Dedifferentiated amniotic fluid mesenchymal stem cell (primary cell): Measurements from ENCODE around the gene CRYGB.
"Not testable (repeated sequence)": the region's sequence is repeated elsewhere in the genome, so short reads cannot be mapped to it uniquely, and the experiment has no call there.

Experiments used
- DNase-seq: peaks from one replicate; pipeline ENCODE4 v3.0.0-alpha.2; 2016; ENCODE audit errors: extremely low spot score

The CRYGB gene

GRCh38 chr2:208117390-208117789 lies 28.6 kb downstream of the CRYGB start:
- not testable (repeated sequence) for DNase-seq

- no peak for DNase-seq
These were observed 33.0 kb downstream of the CRYGB start for GRCh38 chr2:208112969-208113368.

GRCh38 chr2:208112273-208112745 lies 33.6 kb downstream of the CRYGB start:
- not testable (repeated sequence) for DNase-seq

GRCh38 chr2:208103616-208104015 lies 42.3 kb downstream of the CRYGB start:
- DNase-seq: no peak

- peak; percentile 33 for DNase-seq
These were observed 44.0 kb downstream of the CRYGB start for GRCh38 chr2:208101716-208102631.

GRCh38 chr2:208099682-208100470 lies 46.1 kb downstream of the CRYGB start:
- DNase-seq: no peak

GRCh38 chr2:208098701-208099100 lies 47.3 kb downstream of the CRYGB start:
- not testable (repeated sequence) for DNase-seq

- DNase-seq: no peak
These were observed 47.7 kb downstream of the CRYGB start for GRCh38 chr2:208098267-208098666.

DNA sequence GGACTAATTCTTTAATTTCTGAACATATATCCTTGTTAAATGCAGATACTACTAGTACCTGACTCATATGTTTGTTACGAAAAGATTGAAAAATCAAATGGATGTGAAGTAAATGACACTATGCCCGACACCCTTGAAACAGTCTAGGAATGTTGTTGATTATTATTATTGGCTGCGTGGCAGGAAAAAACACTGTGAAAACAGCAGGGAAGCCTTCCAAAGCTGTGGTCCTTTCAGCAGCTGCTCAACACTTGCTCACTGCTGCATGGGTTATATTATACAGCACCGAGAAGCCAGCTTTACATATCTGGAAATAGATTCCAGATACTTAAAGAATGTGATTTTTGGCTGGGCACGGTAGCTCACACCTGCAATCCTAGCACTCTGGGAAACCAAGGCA lies 48.2 kb downstream of the CRYGB start:
- DNase-seq: no peak

DNA sequence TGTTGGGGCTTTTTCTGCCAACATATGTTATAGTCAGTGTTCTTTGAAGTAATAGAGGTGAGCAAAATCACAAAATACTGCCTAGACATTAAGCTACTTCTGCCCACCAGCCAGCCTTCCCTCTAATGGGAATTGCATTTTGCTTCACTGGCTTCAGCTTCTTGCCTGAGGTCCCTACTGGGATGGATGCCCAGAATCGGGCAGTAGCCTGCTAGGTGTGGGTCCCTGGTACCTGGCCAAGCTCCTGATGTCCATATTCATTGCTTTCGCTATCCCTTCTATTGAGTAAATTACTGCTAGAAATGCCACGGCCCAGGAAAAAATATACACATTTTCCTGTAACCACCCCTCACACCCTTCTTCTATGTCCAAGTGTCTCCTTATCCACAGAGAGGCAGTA lies 48.6 kb downstream of the CRYGB start:
- no peak for DNase-seq

- no peak for DNase-seq
These were observed 49.9 kb downstream of the CRYGB start for GRCh38 chr2:208096080-208096479.

- DNase-seq: no peak
These were observed 52.8 kb downstream of the CRYGB start for GRCh38 chr2:208093128-208093527.
